ENCODE data around the gene ARHGDIB. TPM values are rescaled to one million over a fixed set of nuclear protein-coding genes. Genes with fewer than 3 reads are reported as not detected.

The ARHGDIB gene
- total RNA-seq, 1 donor from 2014 or later: not detected

DNA sequence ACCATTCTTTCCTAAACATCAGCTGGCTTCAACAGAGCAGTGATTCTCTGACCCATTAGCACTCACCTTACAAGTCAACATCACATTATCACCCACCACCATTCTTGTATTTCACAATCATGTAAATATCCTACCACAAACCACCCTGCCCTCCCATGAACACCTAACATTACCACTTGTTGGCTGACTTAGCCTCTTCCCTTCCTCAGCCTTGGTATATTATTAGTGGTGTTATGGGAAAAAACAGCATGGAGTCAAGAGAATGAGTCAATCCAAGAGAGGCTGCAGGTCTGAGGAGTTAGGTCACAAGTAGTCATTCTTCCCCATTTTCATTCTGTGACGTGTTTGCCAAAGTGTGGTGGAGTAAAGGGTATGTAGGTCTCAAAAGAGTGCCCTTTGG, 53.4 kb downstream of the ARHGDIB start:
- Histone ChIP-seq H3K4me3 (no peak overlapping the region), H3K9ac (no peak overlapping the region), H2AFZ (replicated peaks) (no peak overlapping the region), H4K20me1 (ENCODE audit: low read depth) (no peaks in the 10 kb centered on the region), H3K36me3 (no peaks in the 10 kb centered on the region), H3F3A (ENCODE audit: low read depth) (no peaks in the 10 kb centered on the region), H3K79me2 (ENCODE audit: low read depth) (no peaks in the 10 kb centered on the region), H3K4me2 (no peak overlapping the region), H3K9me3 (ENCODE audit: low read depth) (no peaks in the 10 kb centered on the region), H3K27ac (no peak overlapping the region), H3K4me1 (no peaks in the 10 kb centered on the region), H3K27me3 (no peaks in the 10 kb centered on the region)
- TF ChIP-seq EZH2phosphoT487 (IDR thresholded peaks at IDR 0.05) (no peak), EZH2 (IDR thresholded peaks at IDR 0.05) (no peak)
- TF ChIP-seq, protein P1, sequence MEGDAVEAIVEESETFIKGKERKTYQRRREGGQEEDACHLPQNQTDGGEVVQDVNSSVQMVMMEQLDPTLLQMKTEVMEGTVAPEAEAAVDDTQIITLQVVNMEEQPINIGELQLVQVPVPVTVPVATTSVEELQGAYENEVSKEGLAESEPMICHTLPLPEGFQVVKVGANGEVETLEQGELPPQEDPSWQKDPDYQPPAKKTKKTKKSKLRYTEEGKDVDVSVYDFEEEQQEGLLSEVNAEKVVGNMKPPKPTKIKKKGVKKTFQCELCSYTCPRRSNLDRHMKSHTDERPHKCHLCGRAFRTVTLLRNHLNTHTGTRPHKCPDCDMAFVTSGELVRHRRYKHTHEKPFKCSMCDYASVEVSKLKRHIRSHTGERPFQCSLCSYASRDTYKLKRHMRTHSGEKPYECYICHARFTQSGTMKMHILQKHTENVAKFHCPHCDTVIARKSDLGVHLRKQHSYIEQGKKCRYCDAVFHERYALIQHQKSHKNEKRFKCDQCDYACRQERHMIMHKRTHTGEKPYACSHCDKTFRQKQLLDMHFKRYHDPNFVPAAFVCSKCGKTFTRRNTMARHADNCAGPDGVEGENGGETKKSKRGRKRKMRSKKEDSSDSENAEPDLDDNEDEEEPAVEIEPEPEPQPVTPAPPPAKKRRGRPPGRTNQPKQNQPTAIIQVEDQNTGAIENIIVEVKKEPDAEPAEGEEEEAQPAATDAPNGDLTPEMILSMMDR (IDR thresholded peaks at IDR 0.05): no peak
- Mint-ChIP-seq H3K27ac (no peak overlapping the region), H3K36me3 (no peaks in the 10 kb centered on the region), H3K9me3 (no peaks in the 10 kb centered on the region), H3K4me3 (no peak overlapping the region), H3K27me3 (ENCODE audit: insufficient read depth, low read depth) (peaks cover 3% of the 10 kb centered on the region), H3K4me1 (no peaks in the 10 kb centered on the region)
- no peak for DNase-seq (ENCODE audit: low spot score)

DNA sequence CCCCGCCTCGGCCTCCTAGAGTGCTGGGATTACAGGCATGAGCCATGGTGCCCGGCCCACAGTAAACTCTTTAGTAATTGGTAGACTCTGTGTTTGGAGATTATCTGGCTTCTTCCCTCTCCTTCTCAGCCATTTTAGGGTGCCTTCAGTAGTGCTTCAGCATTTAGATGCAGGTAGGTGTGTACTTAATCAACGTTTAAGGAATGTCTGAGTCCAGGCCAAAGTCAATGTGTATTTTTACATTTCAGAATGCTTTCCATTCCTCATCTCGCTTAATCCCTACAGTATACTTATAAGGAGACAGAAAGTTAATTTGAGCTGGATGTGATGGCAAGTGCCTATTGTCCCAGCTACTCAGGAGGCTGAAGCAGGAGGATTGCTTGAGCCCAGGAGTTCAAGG, 55.3 kb downstream of the ARHGDIB start:
- H3K36me3 ChIP-seq: no peaks in the 10 kb centered on the region
- no peak overlapping the region for H2AFZ ChIP-seq (replicated peaks)
- H3K9ac ChIP-seq: no peak overlapping the region
- no peak overlapping the region for H3K4me2 ChIP-seq
- TF ChIP-seq EZH2 (IDR thresholded peaks at IDR 0.05) (no peak), EZH2phosphoT487 (IDR thresholded peaks at IDR 0.05) (no peak)
- TF ChIP-seq, protein P1 (IDR thresholded peaks at IDR 0.05): no peak
- Mint-ChIP-seq H3K27me3 (ENCODE audit: insufficient read depth, low read depth) (peaks cover 3% of the 10 kb centered on the region), H3K4me3 (no peak overlapping the region), H3K9me3 (no peaks in the 10 kb centered on the region), H3K4me1 (no peaks in the 10 kb centered on the region), H3K27ac (no peak overlapping the region), H3K36me3 (no peaks in the 10 kb centered on the region)
- H3K27me3 ChIP-seq: no peaks in the 10 kb centered on the region
- no peak overlapping the region for H3K27ac ChIP-seq
- H4K20me1 ChIP-seq (ENCODE audit: low read depth): no peaks in the 10 kb centered on the region
- DNase-seq (ENCODE audit: low spot score): no peak
- H3K4me3 ChIP-seq: no peak overlapping the region
- H3F3A ChIP-seq (ENCODE audit: low read depth): no peaks in the 10 kb centered on the region
- H3K4me1 ChIP-seq: peaks cover 12% of the 10 kb centered on the region
- no peaks in the 10 kb centered on the region for H3K79me2 ChIP-seq (ENCODE audit: low read depth)
- H3K9me3 ChIP-seq (ENCODE audit: low read depth): no peaks in the 10 kb centered on the region

DNA sequence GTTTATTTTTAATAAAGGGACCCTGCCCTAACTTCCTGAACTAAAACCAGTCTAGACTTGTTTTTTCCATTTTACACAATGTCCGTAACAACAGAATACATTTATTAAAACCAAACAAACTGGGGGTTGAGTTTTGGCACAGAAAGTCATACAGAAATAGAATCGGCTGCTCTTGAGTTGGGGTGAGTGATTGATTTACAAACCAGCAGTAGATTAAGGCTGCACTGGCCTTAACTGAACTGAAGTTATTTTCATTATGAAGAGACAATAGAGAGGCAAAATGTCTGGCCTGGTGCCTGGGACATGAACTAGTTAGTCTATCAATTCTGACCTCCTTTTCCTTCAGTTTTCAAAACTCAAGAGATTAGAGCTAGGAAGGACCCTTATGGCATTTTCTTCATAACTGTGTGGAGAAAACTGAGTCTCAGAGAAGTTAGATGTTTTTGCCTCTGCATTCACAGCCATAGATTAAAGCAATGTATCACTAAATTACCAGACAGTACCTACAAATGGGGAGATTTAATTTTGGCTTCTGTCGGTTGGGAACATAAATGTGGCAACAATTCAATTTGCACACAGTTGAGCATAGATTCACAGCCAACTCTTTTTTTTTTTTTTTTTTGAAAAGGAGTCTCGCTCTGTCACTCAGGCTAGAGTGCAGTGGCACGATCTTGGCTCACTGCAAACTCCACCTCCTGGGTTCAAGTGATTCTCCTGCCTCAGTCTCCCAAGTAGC, 56.0 kb downstream of the ARHGDIB start:
- Mint-ChIP-seq H3K36me3 (no peaks in the 10 kb centered on the region), H3K9me3 (no peaks in the 10 kb centered on the region), H3K4me1 (no peaks in the 10 kb centered on the region), H3K27ac (no peak overlapping the region), H3K27me3 (ENCODE audit: insufficient read depth, low read depth) (peaks cover 3% of the 10 kb centered on the region), H3K4me3 (no peak overlapping the region)
- DNase-seq (ENCODE audit: low spot score): no peak
- no peak overlapping the region for H3K4me3 ChIP-seq
- H3K4me2 ChIP-seq: no peak overlapping the region
- no peak overlapping the region for H2AFZ ChIP-seq (replicated peaks)
- no peak for TF ChIP-seq EZH2 (IDR thresholded peaks at IDR 0.05)
- TF ChIP-seq EZH2phosphoT487 (IDR thresholded peaks at IDR 0.05): no peak
- TF ChIP-seq, protein P1 (IDR thresholded peaks at IDR 0.05): no peak
- H3K9me3 ChIP-seq (ENCODE audit: low read depth): no peaks in the 10 kb centered on the region
- no peak overlapping the region for H3K27ac ChIP-seq
- H3K36me3 ChIP-seq: no peaks in the 10 kb centered on the region
- H3K4me1 ChIP-seq: peaks cover 16% of the 10 kb centered on the region
- H3K9ac ChIP-seq: no peak overlapping the region
- H3K79me2 ChIP-seq (ENCODE audit: low read depth): no peaks in the 10 kb centered on the region
- H3F3A ChIP-seq (ENCODE audit: low read depth): no peaks in the 10 kb centered on the region
- no peaks in the 10 kb centered on the region for H3K27me3 ChIP-seq
- H4K20me1 ChIP-seq (ENCODE audit: low read depth): no peaks in the 10 kb centered on the region

Measured in neural progenitor cell (in vitro differentiated cells).